DMS153 treated with DMSO at 0.1 percent for 48 hours (cell line): ENCODE results near the gene PRKCE.

Experiments used
- DNase-seq: peaks from one replicate; lab custom pipeline; 2025; ENCODE audit not compliant: unreplicated experiment; lab: John Stamatoyannopoulos, UW

The PRKCE gene

GRCh38 chr2:46066601-46067000 lies 415.1 kb downstream of the PRKCE start:
- DNase-seq: no peak

- DNase-seq: no peak
These were observed 415.6 kb downstream of the PRKCE start for GRCh38 chr2:46067062-46067461.

GRCh38 chr2:46067501-46068305 lies 416.2 kb downstream of the PRKCE start:
- no peak for DNase-seq

- no peak for DNase-seq
These were observed 417.2 kb downstream of the PRKCE start for GRCh38 chr2:46068636-46069035.

- no peak for DNase-seq
These were observed 419.6 kb downstream of the PRKCE start for GRCh38 chr2:46071074-46071473.

- DNase-seq: no peak
These were observed 420.8 kb downstream of the PRKCE start for GRCh38 chr2:46072101-46072820.

- DNase-seq: no peak
These were observed 422.1 kb downstream of the PRKCE start for GRCh38 chr2:46073540-46074046.

GRCh38 chr2:46074501-46074900 lies 423.0 kb downstream of the PRKCE start:
- no peak for DNase-seq

GRCh38 chr2:46075848-46076247 lies 424.4 kb downstream of the PRKCE start:
- DNase-seq: no peak

GRCh38 chr2:46076251-46076650 lies 424.8 kb downstream of the PRKCE start:
- DNase-seq: no peak

- DNase-seq: no peak
These were observed 425.4 kb downstream of the PRKCE start for GRCh38 chr2:46076875-46077274.

- no peak for DNase-seq
These were observed 426.1 kb downstream of the PRKCE start for GRCh38 chr2:46077522-46078107.

GRCh38 chr2:46079985-46080560 lies 428.6 kb downstream of the PRKCE start:
- no peak for DNase-seq

- no peak for DNase-seq
These were observed 431.3 kb downstream of the PRKCE start for GRCh38 chr2:46082531-46083485.

- DNase-seq: no peak
These were observed 435.1 kb downstream of the PRKCE start for GRCh38 chr2:46086578-46087070.

- DNase-seq: no peak
These were observed 436.0 kb downstream of the PRKCE start for GRCh38 chr2:46087492-46087891.

- no peak for DNase-seq
These were observed 439.5 kb downstream of the PRKCE start for GRCh38 chr2:46091004-46091403.

GRCh38 chr2:46091961-46092667 lies 440.6 kb downstream of the PRKCE start:
- no peak for DNase-seq

- DNase-seq: no peak
These were observed 443.2 kb downstream of the PRKCE start for GRCh38 chr2:46094689-46095088.

GRCh38 chr2:46095830-46096229 lies 444.4 kb downstream of the PRKCE start:
- no peak for DNase-seq
